ENCODE data around the gene RNFT2.

GRCh38 chr12:116798719-116799118, 60.6 kb downstream of the RNFT2 start:
- TF ChIP-seq POLR2A (IDR thresholded peaks at IDR 0.05) (no peak), CTCF (IDR thresholded peaks at IDR 0.05) (no peak)
